NCI-H2196 treated with DMSO at 0.1 percent for 48 hours (cell line): ENCODE data around the gene MVK.

Source experiments
- DNase-seq: peaks from one replicate; lab custom pipeline; 2025; ENCODE audit not compliant: unreplicated experiment; lab: John Stamatoyannopoulos, UW

MVK gene

GRCh38 chr12:109544955-109545531 lies 28.6 kb upstream of the MVK start:
- no peak for DNase-seq

- no peak for DNase-seq
Observed at GRCh38 chr12:109545826-109546225, 27.8 kb upstream of the MVK start.

GRCh38 chr12:109547286-109547685 lies 26.3 kb upstream of the MVK start:
- no peak for DNase-seq

DNA sequence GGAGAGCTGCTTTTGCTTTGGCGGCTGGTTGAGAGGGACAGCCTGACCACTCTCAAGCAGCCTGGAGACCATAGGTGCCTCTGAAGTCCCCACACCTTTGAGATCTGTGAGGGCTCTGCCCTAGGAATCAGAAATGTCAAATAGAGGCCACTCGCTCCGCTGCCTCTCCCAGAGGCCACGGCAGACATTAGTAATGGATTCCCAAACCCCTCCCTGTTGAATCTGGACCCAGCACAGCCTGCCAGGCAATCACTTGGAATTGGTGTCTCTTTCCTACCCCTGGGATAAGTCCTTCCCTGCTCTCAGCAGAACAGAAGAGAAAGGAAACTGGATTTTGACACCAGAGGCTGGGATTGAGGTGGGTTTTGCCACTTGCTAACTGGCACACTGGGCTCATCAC lies 25.3 kb upstream of the MVK start:
- DNase-seq = no peak

DNA sequence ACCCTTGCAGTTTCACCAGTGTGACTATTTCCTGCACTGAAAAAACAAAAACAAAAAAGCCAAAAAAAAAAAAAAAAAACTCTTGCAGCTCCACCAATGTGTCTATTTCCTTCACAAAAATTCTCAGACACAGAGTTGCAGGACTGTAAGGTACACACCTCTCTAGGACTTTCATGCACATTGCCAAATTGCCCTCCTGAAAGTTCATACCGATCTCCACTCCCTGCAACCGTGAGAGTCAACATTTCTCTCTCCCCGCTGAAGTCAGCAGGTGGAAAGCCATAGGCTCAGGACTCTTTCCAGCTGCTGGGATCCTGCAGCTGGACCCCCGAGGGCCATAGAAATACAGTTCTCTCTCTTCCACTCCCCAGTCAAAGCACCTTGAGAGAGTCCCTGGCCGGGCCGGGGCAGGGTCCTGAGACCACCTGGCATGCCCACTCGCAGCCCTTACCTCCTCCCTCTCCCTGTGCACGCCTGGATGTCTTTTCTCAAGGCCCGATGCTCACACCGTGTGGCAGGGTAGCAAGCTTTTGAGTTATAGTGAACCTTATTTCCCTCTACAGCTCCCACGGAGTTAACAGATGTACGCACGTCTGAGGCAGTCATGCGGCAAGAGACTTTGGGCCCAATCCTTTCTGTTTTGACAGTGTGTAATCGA lies 23.9 kb upstream of the MVK start:
- no peak for DNase-seq

DNA sequence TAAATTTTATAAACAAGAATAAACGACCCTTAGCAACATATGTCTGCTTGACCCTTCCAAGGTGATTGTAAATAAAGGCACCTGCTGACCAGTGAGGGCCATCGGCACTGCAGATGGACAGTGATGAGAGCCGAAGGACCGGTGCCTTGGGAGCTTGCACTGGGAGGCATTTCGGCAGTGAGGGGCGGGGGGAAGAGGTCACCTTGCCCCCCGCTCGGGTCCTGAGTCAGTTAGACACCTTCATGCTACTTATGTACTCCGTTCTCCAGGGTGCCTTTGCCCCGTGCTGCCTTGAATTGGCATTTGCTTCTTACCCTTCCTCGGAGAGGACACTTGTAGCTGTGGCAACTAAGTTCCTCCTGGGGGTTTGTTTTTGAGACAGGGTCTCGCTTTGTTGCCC lies 23.3 kb upstream of the MVK start:
- DNase-seq = no peak

DNA sequence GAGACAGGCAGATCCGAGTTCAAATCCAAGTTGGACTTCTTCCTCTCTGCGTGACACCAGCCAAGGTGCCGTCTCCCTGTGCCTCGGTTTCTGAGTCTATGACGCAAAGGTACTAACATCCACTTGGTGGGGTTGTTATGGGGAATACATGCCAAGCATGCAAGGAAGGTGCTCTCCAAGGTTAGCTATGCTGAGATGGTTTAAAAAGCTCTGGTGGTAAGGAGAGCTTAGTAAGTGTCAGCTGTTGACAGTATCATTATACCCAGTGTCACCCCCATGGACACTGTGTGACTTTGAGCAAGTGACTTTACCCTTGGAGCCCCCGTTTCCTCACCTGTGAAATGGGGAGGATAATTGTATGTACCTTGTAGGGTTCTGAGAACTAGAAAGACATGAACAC lies 22.5 kb upstream of the MVK start:
- no peak for DNase-seq

DNA sequence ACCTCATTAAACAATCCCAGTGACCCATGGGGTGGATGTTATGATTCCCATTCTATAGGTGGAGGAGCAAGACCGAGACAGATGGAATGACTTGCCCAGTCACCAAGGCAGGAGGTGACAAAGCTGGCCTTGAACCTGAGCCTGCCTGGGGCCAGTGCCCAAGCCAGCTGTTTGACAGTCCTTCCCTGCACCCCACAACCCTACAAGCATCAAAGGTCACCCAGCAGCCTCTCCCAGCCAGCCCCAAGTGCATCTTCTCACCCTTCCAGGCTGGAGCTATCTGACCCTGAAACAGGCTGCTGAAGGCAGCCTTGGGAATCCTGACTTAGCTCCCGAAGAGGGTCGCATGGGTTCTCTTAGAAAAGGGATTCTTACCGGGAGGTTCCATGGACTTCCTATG lies 20.6 kb upstream of the MVK start:
- DNase-seq = no peak

GRCh38 chr12:109553483-109553882 lies 20.1 kb upstream of the MVK start:
- no peak for DNase-seq

GRCh38 chr12:109553906-109554500 lies 19.6 kb upstream of the MVK start:
- no peak for DNase-seq

- DNase-seq = no peak
Observed at GRCh38 chr12:109554761-109555160, 18.8 kb upstream of the MVK start.

DNA sequence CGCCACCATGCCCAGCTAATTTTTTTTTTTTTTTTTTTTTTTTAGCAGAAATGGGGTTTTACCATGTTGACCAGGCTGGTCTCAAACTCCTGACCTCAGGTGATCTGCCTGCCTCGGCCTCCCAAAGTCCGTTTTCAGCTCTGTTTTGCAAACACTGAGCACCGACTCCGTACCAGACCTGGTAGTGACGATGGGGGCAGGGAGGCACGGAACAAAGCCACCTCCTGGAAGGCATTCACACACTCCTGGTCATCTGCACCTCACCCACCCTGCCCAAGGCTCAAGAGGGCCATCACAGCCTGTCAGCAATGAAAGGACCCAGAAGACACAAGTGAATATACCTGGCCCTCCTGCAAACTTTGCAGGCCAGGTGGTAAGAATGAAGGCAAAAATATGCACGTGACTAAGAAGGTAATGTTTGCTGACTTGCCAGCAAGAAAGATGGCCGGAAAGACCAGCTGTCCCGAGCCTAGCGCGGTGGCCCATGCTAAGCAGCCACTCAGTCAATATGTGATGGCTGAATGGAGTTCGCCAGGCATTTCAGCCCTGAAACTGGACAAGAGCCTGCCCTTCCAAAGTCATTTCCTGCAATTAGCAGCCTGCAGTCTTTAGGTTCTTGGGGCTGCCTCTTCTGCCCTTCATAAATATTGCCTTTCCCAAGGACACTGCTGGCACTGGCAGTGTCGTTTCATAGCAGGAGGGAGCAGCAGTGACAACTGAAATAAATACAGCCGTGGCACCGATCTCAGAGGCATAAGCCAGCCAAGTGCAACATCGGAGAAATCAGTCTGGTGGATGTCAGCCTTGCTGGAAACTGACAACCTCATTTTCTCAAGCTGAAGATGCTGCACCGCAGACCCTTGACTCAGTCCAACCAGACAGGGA lies 17.9 kb upstream of the MVK start:
- no peak for DNase-seq

DNA sequence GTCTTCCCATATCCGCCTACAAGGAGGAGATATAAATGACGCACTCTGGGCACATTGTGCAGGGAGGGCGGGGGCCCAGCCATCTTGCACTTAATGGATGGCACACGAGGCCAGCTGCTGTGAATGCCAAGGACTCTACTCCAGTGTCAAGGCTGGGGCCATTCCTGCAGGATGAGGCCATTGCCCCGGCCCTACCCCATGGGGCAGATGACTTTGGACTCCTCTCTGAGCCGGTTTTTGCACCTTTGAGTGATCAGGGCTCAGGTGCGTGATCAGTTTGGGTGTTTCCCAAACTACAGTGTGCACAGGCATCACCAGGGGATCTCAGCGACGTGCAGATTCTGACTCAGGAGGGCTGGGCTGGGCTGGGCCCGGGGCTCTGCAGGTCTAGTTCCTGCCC lies 16.4 kb upstream of the MVK start:
- no peak for DNase-seq

DNA sequence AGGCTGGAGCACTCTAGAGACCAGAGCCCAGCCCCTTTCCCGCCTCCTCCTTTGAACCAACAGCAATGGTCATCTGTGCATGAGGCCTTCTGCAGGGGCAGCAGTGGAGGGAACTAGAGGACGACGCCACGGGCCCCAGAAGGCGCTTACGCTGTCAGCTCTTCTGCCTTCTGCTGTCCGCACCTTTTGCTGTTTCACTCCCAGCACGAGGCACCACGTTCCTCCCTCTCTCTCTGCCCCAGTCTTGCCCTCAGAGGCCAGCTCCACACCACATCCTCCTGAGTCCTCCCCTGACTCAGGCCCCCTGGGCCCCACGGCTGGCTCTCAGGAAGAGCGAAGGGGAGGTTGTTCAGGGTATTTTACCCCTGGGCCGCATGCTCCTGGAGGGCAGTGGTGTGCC lies 15.8 kb upstream of the MVK start:
- no peak for DNase-seq

DNA sequence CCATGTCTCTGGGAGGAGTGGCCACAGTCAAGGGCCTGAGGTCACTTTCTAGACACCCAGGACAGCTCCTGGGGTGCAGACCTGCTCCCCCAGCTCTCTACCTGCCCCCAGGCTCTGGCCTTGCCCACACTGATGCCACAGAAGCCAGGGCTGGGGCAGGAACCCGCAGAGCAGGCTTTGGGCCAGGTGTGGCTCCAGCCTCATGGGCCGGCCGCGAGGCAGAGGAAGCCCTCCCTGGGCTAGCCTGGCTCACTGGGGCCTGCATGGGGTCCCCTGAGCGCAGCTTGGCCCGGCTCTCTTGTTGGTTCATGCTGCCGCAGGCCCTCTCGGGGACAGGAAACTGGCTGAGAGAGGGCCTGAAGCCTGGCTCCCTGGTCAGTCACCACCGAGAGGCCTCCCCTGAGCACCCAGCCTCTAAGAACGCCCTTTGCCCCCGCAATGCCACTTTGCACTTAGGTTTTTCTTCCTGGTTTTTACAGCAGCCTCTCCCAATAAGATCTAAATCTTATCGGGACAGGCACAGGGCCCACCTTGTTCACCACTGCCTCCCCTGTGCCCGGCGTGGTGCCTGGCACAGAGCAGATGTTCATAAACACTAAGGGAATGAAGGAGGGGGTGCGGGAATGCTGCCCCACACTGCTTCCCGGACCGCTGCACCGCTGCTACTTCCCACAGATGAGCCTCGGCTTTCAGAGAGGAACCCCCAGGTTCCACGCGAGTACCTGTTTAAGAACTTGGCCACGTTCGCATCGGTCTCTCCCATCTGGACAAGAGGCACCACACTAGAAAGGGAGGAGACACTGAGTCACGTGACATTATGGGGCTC lies 15.0 kb upstream of the MVK start:
- no peak for DNase-seq

DNA sequence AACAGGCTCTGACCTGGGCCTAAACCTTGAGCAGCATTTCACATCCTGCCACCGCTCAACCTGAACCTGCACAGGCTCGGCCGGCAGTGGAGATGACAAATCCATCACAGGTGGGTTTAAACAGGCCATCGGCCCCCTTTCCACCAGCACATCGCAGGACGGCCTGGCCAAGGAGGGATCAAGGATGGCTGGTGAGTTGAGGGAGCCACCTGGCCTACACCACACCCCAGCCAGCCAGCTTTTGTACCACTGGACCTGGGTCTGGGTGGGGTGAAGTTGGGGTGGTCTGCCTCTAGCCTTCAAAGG lies 14.4 kb upstream of the MVK start:
- DNase-seq = no peak

GRCh38 chr12:109559601-109560000 lies 14.0 kb upstream of the MVK start:
- DNase-seq = no peak

DNA sequence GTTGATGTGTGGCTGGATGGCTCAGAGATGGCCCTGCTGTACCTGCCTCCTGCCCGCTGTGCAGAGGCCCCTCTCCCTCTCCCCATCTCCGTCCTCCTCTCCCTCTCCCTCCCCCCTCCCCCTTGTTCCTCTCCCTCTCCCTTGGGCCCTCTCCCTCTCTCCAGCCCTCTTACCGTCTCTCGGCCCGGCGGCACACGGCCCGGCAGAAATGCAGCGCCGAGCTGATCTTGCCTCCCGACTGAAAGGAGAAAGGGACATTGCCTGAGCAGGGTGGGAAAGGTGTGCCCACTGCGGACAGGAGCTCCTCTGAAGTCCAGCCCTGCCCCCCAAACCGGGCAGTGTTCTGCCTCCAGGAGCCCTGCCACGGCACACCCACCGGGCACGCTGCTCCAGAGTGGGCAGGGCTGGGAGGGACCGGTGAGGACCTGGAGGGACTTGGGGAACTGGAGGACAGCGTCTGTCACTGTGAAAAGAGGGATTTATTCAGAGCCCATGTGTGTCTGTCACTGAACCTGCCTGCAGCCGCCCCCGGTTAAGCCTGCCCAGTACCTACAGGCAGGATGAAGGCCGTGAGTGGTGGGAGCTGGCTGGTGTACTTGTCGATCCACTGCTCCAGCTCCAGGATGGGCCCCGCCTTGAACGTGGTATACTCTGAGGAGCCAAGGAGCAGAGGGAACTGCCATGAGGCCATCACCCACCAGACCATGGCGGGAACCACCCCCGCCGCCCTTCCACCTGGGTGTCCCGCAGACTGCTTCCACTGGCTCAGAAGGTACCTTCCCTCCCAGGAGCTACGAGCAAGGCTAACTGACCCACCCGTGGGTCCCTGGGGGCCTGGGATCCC lies 12.5 kb upstream of the MVK start:
- DNase-seq = no peak

- DNase-seq = no peak
Observed at GRCh38 chr12:109561711-109562030, 11.9 kb upstream of the MVK start.

DNA sequence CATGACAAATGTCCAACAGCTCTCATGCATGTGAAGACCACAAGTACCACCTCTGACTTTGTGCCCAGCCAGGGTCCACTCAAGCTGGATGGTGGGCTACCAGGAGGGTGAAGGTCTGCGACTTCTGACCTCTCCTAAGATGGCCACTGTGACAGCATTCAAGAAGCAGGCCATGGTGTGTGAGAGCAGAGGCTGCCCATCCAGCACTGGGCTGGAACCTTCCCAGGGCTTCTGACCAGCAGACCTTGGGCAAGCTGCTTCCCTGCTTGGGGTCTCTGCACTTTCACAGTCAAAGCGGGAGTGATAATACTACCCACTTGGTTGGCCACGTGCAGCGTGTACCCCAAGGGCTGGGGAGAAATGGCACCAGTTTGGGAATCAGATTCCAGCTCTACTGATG lies 10.7 kb upstream of the MVK start:
- no peak for DNase-seq
